SK-N-SH (cell line): ENCODE results near the gene PIPOX. TPM values are rescaled to one million over a fixed set of nuclear protein-coding genes. Genes with fewer than 3 reads are reported as not detected.

Source experiments
- CTCF ChIA-PET: fragments of 300-600, 350-600 bp; formaldehyde crosslinking; extraction: SDS; loops from one replicate; lab custom pipeline; 2021; lab: Yijun Ruan, JAX
- POLR2A ChIA-PET: fragments of 350-600 bp; sonication (Branson Sonifier 250); formaldehyde crosslinking; extraction: SDS; loops from one replicate; lab custom pipeline; 2020; ENCODE audit warnings: antibody characterized with exemption, inconsistent platforms; lab: Yijun Ruan, JAX
- DNase-seq: peaks from one replicate; pipeline ENCODE4 v3.0.0; 2012
- H2AFZ ChIP-seq: fragments of 200-600 bp; sonication (generic); 2 replicates; pipeline ENCODE4 v1.8.1; 2016; ENCODE audit warnings: antibody characterized with exemption, mild to moderate bottlenecking, low read depth
- H3F3A ChIP-seq: fragments of 200-600 bp; sonication (generic); replicated peaks from 2 replicates; pipeline ENCODE3; 2016; ENCODE audit warnings: antibody characterized with exemption, mild to moderate bottlenecking; ENCODE audit not compliant: insufficient read depth
- H3K27ac ChIP-seq, 2 experiments: fragments of 200-500 bp in 1 of 2; fragments of 200-600 bp in 1 of 2; sonication (Bioruptor generic) in 1 of 2; sonication (generic), shearing (Covaris generic) in 1 of 2; 2 replicates each; pipeline versions ENCODE4 v1.5.1 to v1.6.1; 2014 to 2016; ENCODE audit warnings: low read depth in 2 of 2, inconsistent platforms in 1 of 2, low read length in 1 of 2, mild to moderate bottlenecking in 1 of 2, mixed read lengths in 1 of 2
- H3K27me3 ChIP-seq: fragments of 200-600 bp; sonication (generic), shearing (Covaris generic); 2 replicates; pipeline ENCODE4 v1.6.1; 2016; ENCODE audit warnings: mixed run types; ENCODE audit not compliant: insufficient read depth
- H3K36me3 ChIP-seq, 2 experiments: fragments of 200-500 bp in 1 of 2; fragments of 200-600 bp in 1 of 2; sonication (Bioruptor generic) in 1 of 2; sonication (generic) in 1 of 2; replicated peaks in 1 of 2; 2 replicates each; pipeline versions ENCODE3 to v1.5.1; 2014 to 2016; ENCODE audit warnings: low read length in 1 of 2, mild to moderate bottlenecking in 1 of 2; ENCODE audit not compliant: insufficient read depth in 2 of 2, control insufficient read depth in 1 of 2
- H3K4me1 ChIP-seq, 2 experiments: fragments of 200-500 bp in 1 of 2; fragments of 200-600 bp in 1 of 2; sonication (Bioruptor generic) in 1 of 2; sonication (generic), shearing (Covaris generic) in 1 of 2; 2 replicates each; pipeline versions ENCODE4 v1.5.1 to v1.6.1; 2014 to 2016; ENCODE audit warnings: low read depth in 1 of 2, low read length in 1 of 2, mixed run types in 1 of 2; ENCODE audit not compliant: insufficient read depth in 2 of 2, control insufficient read depth in 1 of 2
- H3K4me2 ChIP-seq: fragments of 200-600 bp; sonication (generic), shearing (Covaris generic); 2 replicates; pipeline ENCODE4 v1.6.1; 2017; ENCODE audit warnings: mixed run types
- H3K4me3 ChIP-seq, 2 experiments: fragments of 200-500 bp in 1 of 2; fragments of 200-600 bp in 1 of 2; sonication (Bioruptor generic) in 1 of 2; sonication (generic), shearing (Covaris generic) in 1 of 2; 2 replicates each; pipeline versions ENCODE4 v1.5.1 to v1.8.1; 2014 to 2016; ENCODE audit warnings: low read depth in 2 of 2, inconsistent platforms in 1 of 2, low read length in 1 of 2, mild to moderate bottlenecking in 1 of 2, mixed read lengths in 1 of 2, moderate library complexity in 1 of 2
- H3K79me2 ChIP-seq: fragments of 200-600 bp; sonication (generic); 2 replicates; pipeline ENCODE4 v1.8.1; 2017; ENCODE audit warnings: mild to moderate bottlenecking; ENCODE audit not compliant: insufficient read depth
- H3K9ac ChIP-seq: fragments of 200-600 bp; sonication (generic); 2 replicates; pipeline ENCODE4 v1.6.1; 2017; ENCODE audit warnings: mixed run types
- H3K9me2 ChIP-seq: fragments of 200-600 bp; sonication (generic); 2 replicates; pipeline ENCODE4 v1.6.1; 2017; ENCODE audit warnings: mixed run types
- H3K9me3 ChIP-seq: fragments of 200-600 bp; sonication (generic); 2 replicates; pipeline ENCODE4 v1.6.1; 2017; ENCODE audit warnings: mixed run types, mild to moderate bottlenecking, moderate library complexity
- H4K20me1 ChIP-seq: fragments of 200-600 bp; sonication (generic); 2 replicates; pipeline ENCODE4 v1.6.1; 2017; ENCODE audit warnings: mild to moderate bottlenecking, mixed run types; ENCODE audit not compliant: insufficient read depth
- EP300 ChIP-seq, 2 experiments: IDR thresholded peaks; 2 replicates each; pipeline versions ENCODE4 v1.4.0 to v1.6.1; 2012; ENCODE audit warnings: borderline replicate concordance in 1 of 2, low read depth in 1 of 2, low read length in 1 of 2
- FOXJ3 ChIP-seq: sonication (generic); formaldehyde crosslinking; IDR thresholded peaks from 2 replicates; pipeline ENCODE4 v1.5.1; 2020; ENCODE audit warnings: mild to moderate bottlenecking, missing genetic modification reagents
- GATA2 ChIP-seq: sonication (generic); formaldehyde crosslinking; IDR thresholded peaks from 2 replicates; pipeline ENCODE4 v1.5.0; 2020; ENCODE audit warnings: mild to moderate bottlenecking, missing genetic modification reagents
- MXI1 ChIP-seq: IDR thresholded peaks from 2 replicates; pipeline ENCODE4 v1.6.1; 2012; ENCODE audit warnings: mild to moderate bottlenecking, low read depth, low read length, improper control_type of control experiment
- NRF1 ChIP-seq: IDR thresholded peaks from 2 replicates; pipeline ENCODE4 v1.6.1; 2012; ENCODE audit warnings: low read depth, mild to moderate bottlenecking, low read length
- POLR2AphosphoS5 ChIP-seq: IDR thresholded peaks from 2 replicates; pipeline ENCODE4 v1.6.1; 2012; ENCODE audit warnings: low read depth, low read length
- RAD21 ChIP-seq: IDR thresholded peaks from 2 replicates; pipeline ENCODE4 v1.6.1; 2012; ENCODE audit warnings: mild to moderate bottlenecking, low read length
- RCOR1 ChIP-seq: fragments of 150-350 bp; IDR thresholded peaks from 2 replicates; pipeline ENCODE4 v1.6.1; 2017; ENCODE audit warnings: antibody characterized with exemption, low read length
- REST ChIP-seq: IDR thresholded peaks from 2 replicates; pipeline ENCODE4 v1.6.1; 2012; ENCODE audit warnings: mild to moderate bottlenecking, low read depth, low read length, moderate library complexity
- RFX5 ChIP-seq: IDR thresholded peaks from 2 replicates; pipeline ENCODE4 v1.6.1; 2012; ENCODE audit warnings: mild to moderate bottlenecking, improper control_type of control experiment, low read length
- TEAD4 ChIP-seq: IDR thresholded peaks from 2 replicates; pipeline ENCODE4 v1.4.0; 2012; ENCODE audit warnings: mild to moderate bottlenecking, borderline replicate concordance; ENCODE audit not compliant: insufficient read depth
- WGBS: methylation state at CpG from one replicate; pipeline ENCODE4 v1.1.6; 2017; ENCODE audit warnings: low lambda C conversion rate; 5-methylcytosine and 5-hydroxymethylcytosine counted together
- polyA plus RNA-seq, 3 experiments: library from polyadenylated mRNA; depleted of rRNA; stranded (reverse); fragments of >200 nt; gene quantifications; 2 replicates each; pipeline ENCODE4 v1.2.3, GENCODE V29; 2012

Gene PIPOX
- polyA plus RNA-seq, 1 of the 3 experiments (the other 2 are of a cell fraction) = 0.31 TPM

- 0 out of 2 replicates have a peak, but pooled peaks have one; percentile 33 for TF ChIP-seq REST
- TF ChIP-seq GATA2 (CRISPR knock-in tag) = peak; percentile 99
These were observed 5.8 kb downstream of the PIPOX start (continued) for GRCh38 chr17:29048440-29049368.

GRCh38 chr17:29049541-29050145 lies 6.7 kb downstream of the PIPOX start:
- H3K36me3 ChIP-seq = no peaks in the 10 kb centered on the region
- no peaks in the 10 kb centered on the region for H3K79me2 ChIP-seq
- no peaks in the 10 kb centered on the region for H3K27me3 ChIP-seq
- peak; percentile 62 for DNase-seq
- no peak overlapping the region for H3K9ac ChIP-seq
- no peaks in the 10 kb centered on the region for H3K9me2 ChIP-seq
- no peaks in the 10 kb centered on the region for H4K20me1 ChIP-seq
- TF ChIP-seq MXI1 (peak; percentile 57), NRF1 (no peak), FOXJ3 (CRISPR knock-in tag) (peak; percentile 58; the same call in 1 of the 2 replicates), RAD21 (peak; percentile 34), RCOR1 (peak; percentile 85), EP300 (IDR thresholded peaks at IDR 0.05; ENCODE audit: borderline replicate concordance in 1 of 2, low read depth in 1 of 2, low read length in 1 of 2) (peak in 1 of 2 experiments; percentile 93; a peak in 2 of 4 replicates), POLR2AphosphoS5 (no peak), RFX5 (peak; percentile 63; the same call in 1 of the 2 replicates), GATA2 (CRISPR knock-in tag) (peak; percentile 89), TEAD4 (no peak)
- POLR2A ChIA-PET = interaction anchor here (0.8 to 2.4 kb wide), 3 partner anchors 45 to 76 kb away, joined by 3 to 17 read pairs (median 3); no protein-coding TSS in a partner anchor
- peak overlapping the region; percentile 61; the same call in 1 of the 2 replicates for H3K4me2 ChIP-seq
- H3K4me3 ChIP-seq = no peak overlapping the region
- WGBS = 45% methylated on average over 11 of the region's 11 CpGs
- H3K4me1 ChIP-seq = peaks cover 23 to 66% of the 10 kb centered on the region in 2 experiments
- H3K9me3 ChIP-seq = no peaks in the 10 kb centered on the region
- peaks cover 9% of the 10 kb centered on the region for H3F3A ChIP-seq
- CTCF ChIA-PET = interaction anchor here (0.7 to 3.8 kb wide), 14 partner anchors 13 to 130 kb away, joined by 3 to 55 read pairs (median 6); partner anchors contain the start of gene MYO18A
- peak overlapping the region; percentile 55 to 99 for H3K27ac ChIP-seq
- H2AFZ ChIP-seq = no peak overlapping the region
